Neural cell (in vitro differentiated cells): ENCODE results near the gene RASL10A. TPM values are rescaled to one million over a fixed set of nuclear protein-coding genes. Genes with fewer than 3 reads are reported as not detected.

ENCODE experiments used
- H2AFZ ChIP-seq: fragments of 200-600, 300-800 bp; sonication (generic), shearing (Covaris generic); 2 replicates; pipeline ENCODE4 v1.6.0; 2014; ENCODE audit warnings: low read depth, mild to moderate bottlenecking, antibody characterized with exemption, low read length, moderate library complexity
- H3F3A ChIP-seq: fragments of 200-600 bp; shearing (Covaris generic); 2 replicates; pipeline ENCODE4 v1.6.1; 2016; ENCODE audit warnings: mild to moderate bottlenecking, moderate library complexity, mixed read lengths, antibody characterized with exemption, low read length; ENCODE audit not compliant: insufficient read depth, poor library complexity, severe bottlenecking
- H3K27ac ChIP-seq: fragments of 200-600, 300-800 bp; sonication (generic), shearing (Covaris generic); 2 replicates; pipeline ENCODE4 v1.5.1; 2014; ENCODE audit warnings: mild to moderate bottlenecking, low read length, moderate library complexity
- H3K27me3 ChIP-seq: fragments of 300-800, 200-600 bp; sonication (generic), shearing (Covaris generic); 2 replicates; pipeline ENCODE4 v1.6.0; 2014; ENCODE audit warnings: mild to moderate bottlenecking, low read depth, low read length, moderate library complexity; ENCODE audit not compliant: insufficient read depth
- H3K36me3 ChIP-seq: fragments of 300-800, 200-600 bp; sonication (generic), shearing (Covaris generic); 2 replicates; pipeline ENCODE4 v1.5.1; 2014; ENCODE audit warnings: mild to moderate bottlenecking, antibody characterized with exemption, low read length, moderate library complexity; ENCODE audit not compliant: insufficient read depth
- H3K4me2 ChIP-seq: fragments of 300-800, 200-600 bp; sonication (generic), shearing (Covaris generic); 2 replicates; pipeline ENCODE4 v1.6.0; 2014; ENCODE audit warnings: mild to moderate bottlenecking, low read length
- H3K4me3 ChIP-seq: fragments of 300-800, 200-600 bp; sonication (generic), shearing (Covaris generic); 2 replicates; pipeline ENCODE4 v1.5.1; 2014; ENCODE audit warnings: mild to moderate bottlenecking, low read length, moderate library complexity
- H3K79me2 ChIP-seq: fragments of 200-600 bp; shearing (Covaris generic); replicated peaks from 2 replicates; pipeline ENCODE4 v1.6.0; 2014; ENCODE audit warnings: mild to moderate bottlenecking, low read length, moderate library complexity; ENCODE audit not compliant: insufficient read depth
- H3K9ac ChIP-seq: fragments of 300-800, 200-600 bp; sonication (generic), shearing (Covaris generic); 2 replicates; pipeline ENCODE4 v1.6.1; 2016; ENCODE audit warnings: mild to moderate bottlenecking, low read length, mixed read lengths
- H3K9me2 ChIP-seq: fragments of 200-600 bp; shearing (Covaris generic); 2 replicates; pipeline ENCODE4 v1.6.1; 2016; ENCODE audit warnings: mild to moderate bottlenecking, low read length, mixed read lengths; ENCODE audit not compliant: insufficient read depth
- H3K9me3 ChIP-seq: fragments of 200-600, 300-800 bp; sonication (generic), shearing (Covaris generic); 2 replicates; pipeline ENCODE4 v1.6.1; 2016; ENCODE audit warnings: mild to moderate bottlenecking, mixed run types, low read length, moderate library complexity, mixed read lengths
- H4K20me1 ChIP-seq: fragments of 200-600 bp; shearing (Covaris generic); 2 replicates; pipeline ENCODE4 v1.6.1; 2016; ENCODE audit warnings: mild to moderate bottlenecking, mixed run types; ENCODE audit not compliant: insufficient read depth
- EP300 ChIP-seq: fragments of 450-650 bp; conservative IDR thresholded peaks from 2 replicates; pipeline ENCODE4 v1.6.1; 2014; ENCODE audit warnings: antibody characterized with exemption, mild to moderate bottlenecking, moderate library complexity; ENCODE audit not compliant: poor library complexity, severe bottlenecking
- EZH2 ChIP-seq: fragments of 200-600, 300-800 bp; shearing (Covaris generic), sonication (generic); IDR thresholded peaks from 2 replicates; pipeline ENCODE4 v1.6.1; 2014; ENCODE audit warnings: antibody characterized with exemption, low read length, borderline replicate concordance, mild to moderate bottlenecking; ENCODE audit not compliant: insufficient read depth, poor library complexity, severe bottlenecking
- POLR2AphosphoS5 ChIP-seq: IDR thresholded peaks from 2 replicates; pipeline ENCODE4 v1.6.1; 2012
- RAD21 ChIP-seq: fragments of 450-650 bp; conservative IDR thresholded peaks from 2 replicates; pipeline ENCODE4 v1.6.1; 2014; ENCODE audit warnings: antibody characterized with exemption, mild to moderate bottlenecking, moderate library complexity
- SMC3 ChIP-seq: fragments of 450-650 bp; conservative IDR thresholded peaks from 2 replicates; pipeline ENCODE4 v1.6.1; 2014; ENCODE audit warnings: antibody characterized with exemption, mild to moderate bottlenecking, moderate library complexity; ENCODE audit not compliant: poor library complexity
- TAF1 ChIP-seq: IDR thresholded peaks from 2 replicates; pipeline ENCODE4 v1.6.1; 2012; ENCODE audit warnings: low read depth
- polyA plus RNA-seq: library from polyadenylated mRNA; depleted of rRNA; stranded (reverse); fragments of >200 nt; gene quantifications from 2 replicates; pipeline ENCODE4 v1.2.3, GENCODE V29; 2014
- TF ChIP-seq, protein P1 (sequence below): IDR thresholded peaks from 2 replicates; pipeline ENCODE4 v1.6.1; 2012; ENCODE audit warnings: borderline replicate concordance
- TF ChIP-seq, protein P2 (sequence below): fragments of 450-650 bp; IDR thresholded peaks from 2 replicates; pipeline ENCODE4 v1.5.1; 2014; ENCODE audit warnings: antibody characterized with exemption, mild to moderate bottlenecking, moderate library complexity; ENCODE audit not compliant: poor library complexity, severe bottlenecking

RASL10A gene
- polyA plus RNA-seq, 1 donor from 2014 or later: 3.0 TPM

- H4K20me1 ChIP-seq: peaks cover 5% of the 10 kb centered on the region
These were observed 25.4 kb downstream of the RASL10A start for GRCh38 chr22:29290061-29290460.

DNA sequence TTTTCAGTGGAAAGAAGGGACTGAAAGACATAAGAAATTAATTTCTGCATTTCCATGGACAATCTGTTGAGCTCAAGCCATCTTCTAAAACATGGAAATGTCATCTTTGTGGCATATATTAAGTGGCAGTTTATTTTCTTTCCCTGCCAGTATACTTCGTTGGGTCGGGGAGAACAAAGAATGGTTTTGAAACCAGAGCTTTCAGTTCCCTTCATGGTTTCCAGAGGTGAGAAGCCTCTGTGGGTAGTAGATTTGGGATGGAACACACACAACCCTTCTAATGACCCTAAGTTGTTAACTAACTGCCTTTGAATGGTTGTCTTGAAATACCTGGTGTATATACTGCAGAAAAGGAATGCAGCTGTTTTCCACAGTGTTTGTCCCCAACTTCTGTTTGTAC, 26.7 kb downstream of the RASL10A start:
- Histone ChIP-seq H3K4me2 (no peak overlapping the region), H3K4me3 (no peak overlapping the region), H3K9ac (no peak overlapping the region), H3K79me2 (peaks cover 19% of the 10 kb centered on the region), H3F3A (no peaks in the 10 kb centered on the region), H2AFZ (no peak overlapping the region), H4K20me1 (peaks cover 5% of the 10 kb centered on the region), H3K36me3 (peaks cover 14% of the 10 kb centered on the region), H3K9me3 (no peaks in the 10 kb centered on the region), H3K27me3 (no peaks in the 10 kb centered on the region), H3K9me2 (no peaks in the 10 kb centered on the region), H3K27ac (no peak overlapping the region)
- TF ChIP-seq EZH2 (no peak), RAD21 (no peak), POLR2AphosphoS5 (no peak), SMC3 (no peak)
- TF ChIP-seq, protein P1, sequence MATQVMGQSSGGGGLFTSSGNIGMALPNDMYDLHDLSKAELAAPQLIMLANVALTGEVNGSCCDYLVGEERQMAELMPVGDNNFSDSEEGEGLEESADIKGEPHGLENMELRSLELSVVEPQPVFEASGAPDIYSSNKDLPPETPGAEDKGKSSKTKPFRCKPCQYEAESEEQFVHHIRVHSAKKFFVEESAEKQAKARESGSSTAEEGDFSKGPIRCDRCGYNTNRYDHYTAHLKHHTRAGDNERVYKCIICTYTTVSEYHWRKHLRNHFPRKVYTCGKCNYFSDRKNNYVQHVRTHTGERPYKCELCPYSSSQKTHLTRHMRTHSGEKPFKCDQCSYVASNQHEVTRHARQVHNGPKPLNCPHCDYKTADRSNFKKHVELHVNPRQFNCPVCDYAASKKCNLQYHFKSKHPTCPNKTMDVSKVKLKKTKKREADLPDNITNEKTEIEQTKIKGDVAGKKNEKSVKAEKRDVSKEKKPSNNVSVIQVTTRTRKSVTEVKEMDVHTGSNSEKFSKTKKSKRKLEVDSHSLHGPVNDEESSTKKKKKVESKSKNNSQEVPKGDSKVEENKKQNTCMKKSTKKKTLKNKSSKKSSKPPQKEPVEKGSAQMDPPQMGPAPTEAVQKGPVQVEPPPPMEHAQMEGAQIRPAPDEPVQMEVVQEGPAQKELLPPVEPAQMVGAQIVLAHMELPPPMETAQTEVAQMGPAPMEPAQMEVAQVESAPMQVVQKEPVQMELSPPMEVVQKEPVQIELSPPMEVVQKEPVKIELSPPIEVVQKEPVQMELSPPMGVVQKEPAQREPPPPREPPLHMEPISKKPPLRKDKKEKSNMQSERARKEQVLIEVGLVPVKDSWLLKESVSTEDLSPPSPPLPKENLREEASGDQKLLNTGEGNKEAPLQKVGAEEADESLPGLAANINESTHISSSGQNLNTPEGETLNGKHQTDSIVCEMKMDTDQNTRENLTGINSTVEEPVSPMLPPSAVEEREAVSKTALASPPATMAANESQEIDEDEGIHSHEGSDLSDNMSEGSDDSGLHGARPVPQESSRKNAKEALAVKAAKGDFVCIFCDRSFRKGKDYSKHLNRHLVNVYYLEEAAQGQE: no peak

More at GRCh38 chr22:29290061-29290460, 25.4 kb downstream of the RASL10A start:
- Histone ChIP-seq H3K27me3 (no peaks in the 10 kb centered on the region), H3K27ac (no peak overlapping the region), H3K9me3 (no peaks in the 10 kb centered on the region), H3K9ac (no peak overlapping the region), H3K4me3 (no peak overlapping the region), H2AFZ (no peak overlapping the region), H3F3A (no peaks in the 10 kb centered on the region), H3K9me2 (no peaks in the 10 kb centered on the region), H3K79me2 (peaks cover 14% of the 10 kb centered on the region), H3K4me2 (no peak overlapping the region), H3K36me3 (peaks cover 14% of the 10 kb centered on the region)
- no peak for TF ChIP-seq TAF1
- TF ChIP-seq, protein P2, sequence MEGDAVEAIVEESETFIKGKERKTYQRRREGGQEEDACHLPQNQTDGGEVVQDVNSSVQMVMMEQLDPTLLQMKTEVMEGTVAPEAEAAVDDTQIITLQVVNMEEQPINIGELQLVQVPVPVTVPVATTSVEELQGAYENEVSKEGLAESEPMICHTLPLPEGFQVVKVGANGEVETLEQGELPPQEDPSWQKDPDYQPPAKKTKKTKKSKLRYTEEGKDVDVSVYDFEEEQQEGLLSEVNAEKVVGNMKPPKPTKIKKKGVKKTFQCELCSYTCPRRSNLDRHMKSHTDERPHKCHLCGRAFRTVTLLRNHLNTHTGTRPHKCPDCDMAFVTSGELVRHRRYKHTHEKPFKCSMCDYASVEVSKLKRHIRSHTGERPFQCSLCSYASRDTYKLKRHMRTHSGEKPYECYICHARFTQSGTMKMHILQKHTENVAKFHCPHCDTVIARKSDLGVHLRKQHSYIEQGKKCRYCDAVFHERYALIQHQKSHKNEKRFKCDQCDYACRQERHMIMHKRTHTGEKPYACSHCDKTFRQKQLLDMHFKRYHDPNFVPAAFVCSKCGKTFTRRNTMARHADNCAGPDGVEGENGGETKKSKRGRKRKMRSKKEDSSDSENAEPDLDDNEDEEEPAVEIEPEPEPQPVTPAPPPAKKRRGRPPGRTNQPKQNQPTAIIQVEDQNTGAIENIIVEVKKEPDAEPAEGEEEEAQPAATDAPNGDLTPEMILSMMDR: no peak
- no peak for TF ChIP-seq EP300
- TF ChIP-seq, protein P1: no peak
- no peak for TF ChIP-seq POLR2AphosphoS5
